Measurements from ENCODE around the gene CHRM2. TPM values are rescaled to one million over a fixed set of nuclear protein-coding genes. Genes with fewer than 3 reads are reported as not detected.

Gene CHRM2
- total RNA-seq, 5 donors from 2014 or later (not counting 1 experiment from before 2014, with no cell fraction given) = 0.09 to 0.10 TPM; not detected in 3

DNA sequence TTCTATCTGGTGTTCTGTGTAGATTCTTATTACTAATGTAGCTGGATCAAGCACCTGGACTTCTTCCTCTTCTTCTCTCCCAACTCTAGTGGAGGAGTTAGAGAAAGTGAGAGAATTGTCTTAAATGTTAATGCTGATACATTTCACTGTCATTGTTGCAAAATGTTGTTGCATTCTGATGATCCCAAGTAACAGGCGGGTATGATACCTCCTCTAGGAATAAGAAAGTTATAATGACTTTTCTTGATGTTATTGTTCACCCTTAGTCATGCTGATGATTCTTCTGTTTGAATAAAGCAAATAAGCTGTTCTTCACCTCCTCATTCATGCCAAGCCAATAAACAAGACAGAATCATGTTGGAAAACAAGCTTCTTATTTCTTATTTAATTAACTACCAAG is 9.1 kb downstream of the CHRM2 start:
- H3K36me3 ChIP-seq (ENCODE audit: control insufficient read depth in 2 of 2, extremely low read depth in 1 of 2, insufficient read depth in 1 of 2, low read length in 1 of 2) = no peaks in the 10 kb centered on the region
- ChIA-PET POLR2A (no interaction called here), CTCF (no interaction called here)
- DNase-seq (no peak), ATAC-seq (replicated peaks in 1 of 4) (no peak)
- no peaks in the 10 kb centered on the region for H3K9me3 ChIP-seq
- H3K4me1 Mint-ChIP-seq = no peaks in the 10 kb centered on the region
- H3K27me3 ChIP-seq (replicated peaks in 1 of 2; ENCODE audit: control insufficient read depth in 2 of 2, extremely low read depth in 1 of 2, insufficient read depth in 2 of 2, low read length in 1 of 2) = no peaks in the 10 kb centered on the region
- WGBS (ENCODE audit: insufficient coverage) = 100% methylated on average over 1 of the region's 1 CpG
- no peak overlapping the region for H3K4me3 Mint-ChIP-seq
- no peak overlapping the region for H3K4me3 ChIP-seq (ENCODE audit: control insufficient read depth in 1 of 2, extremely low read depth in 1 of 2, low read length in 1 of 2)
- no peaks in the 10 kb centered on the region for H3K36me3 Mint-ChIP-seq
- no peaks in the 10 kb centered on the region for H3K4me1 ChIP-seq (ENCODE audit: control insufficient read depth in 1 of 2, extremely low read depth in 1 of 2, insufficient read depth in 2 of 2, low read length in 2 of 2)
- H3K27me3 Mint-ChIP-seq = no peaks in the 10 kb centered on the region
- H3K27ac Mint-ChIP-seq = no peak overlapping the region
- peaks cover 0 to 2% (median 0%) of the 10 kb centered on the region in 3 donors for H3K9me3 Mint-ChIP-seq
- no peak overlapping the region for H3K27ac ChIP-seq (ENCODE audit: low read length)

GRCh38 chr7:136877990-136878389 is 9.5 kb downstream of the CHRM2 start:
- CTCF ChIA-PET = no interaction called here
- no peak overlapping the region for H3K4me3 ChIP-seq (ENCODE audit: control insufficient read depth in 1 of 2, extremely low read depth in 1 of 2, low read length in 1 of 2)
- Mint-ChIP-seq H3K36me3 (no peaks in the 10 kb centered on the region), H3K27ac (no peak overlapping the region), H3K27me3 (no peaks in the 10 kb centered on the region), H3K4me1 (no peaks in the 10 kb centered on the region), H3K9me3 (peaks cover 0 to 2% (median 0%) of the 10 kb centered on the region in 3 donors), H3K4me3 (no peak overlapping the region)
- H3K27me3 ChIP-seq (replicated peaks in 1 of 2; ENCODE audit: control insufficient read depth in 2 of 2, extremely low read depth in 1 of 2, insufficient read depth in 2 of 2, low read length in 1 of 2) = no peaks in the 10 kb centered on the region
- no peaks in the 10 kb centered on the region for H3K36me3 ChIP-seq (ENCODE audit: control insufficient read depth in 2 of 2, extremely low read depth in 1 of 2, insufficient read depth in 1 of 2, low read length in 1 of 2)
- ATAC-seq (replicated peaks in 1 of 4) (no peak), DNase-seq (no peak)
- no CpG with 5 or more reads among the region's 2 CpGs for WGBS (ENCODE audit: insufficient coverage)
- H3K4me1 ChIP-seq (ENCODE audit: control insufficient read depth in 1 of 2, extremely low read depth in 1 of 2, insufficient read depth in 2 of 2, low read length in 2 of 2) = no peaks in the 10 kb centered on the region
- H3K27ac ChIP-seq (ENCODE audit: low read length) = no peak overlapping the region
- POLR2A ChIA-PET = no interaction called here
- no peaks in the 10 kb centered on the region for H3K9me3 ChIP-seq

GRCh38 chr7:136878878-136879277 is 10.4 kb downstream of the CHRM2 start:
- Mint-ChIP-seq H3K4me1 (no peaks in the 10 kb centered on the region), H3K4me3 (no peak overlapping the region), H3K27ac (no peak overlapping the region), H3K36me3 (no peaks in the 10 kb centered on the region), H3K27me3 (no peaks in the 10 kb centered on the region), H3K9me3 (peaks cover 0 to 2% (median 0%) of the 10 kb centered on the region in 3 donors)
- POLR2A ChIA-PET = no interaction called here
- H3K4me3 ChIP-seq (ENCODE audit: control insufficient read depth in 1 of 2, extremely low read depth in 1 of 2, low read length in 1 of 2) = no peak overlapping the region
- H3K27ac ChIP-seq (ENCODE audit: low read length) = no peak overlapping the region
- H3K9me3 ChIP-seq = no peaks in the 10 kb centered on the region
- DNase-seq (no peak), ATAC-seq (replicated peaks in 1 of 4) (no peak)
- H3K4me1 ChIP-seq (ENCODE audit: control insufficient read depth in 1 of 2, extremely low read depth in 1 of 2, insufficient read depth in 2 of 2, low read length in 2 of 2) = no peaks in the 10 kb centered on the region
- WGBS (ENCODE audit: insufficient coverage) = no CpG with 5 or more reads among the region's 1 CpG
- no peaks in the 10 kb centered on the region for H3K36me3 ChIP-seq (ENCODE audit: control insufficient read depth in 2 of 2, extremely low read depth in 1 of 2, insufficient read depth in 1 of 2, low read length in 1 of 2)
- no peaks in the 10 kb centered on the region for H3K27me3 ChIP-seq (replicated peaks in 1 of 2; ENCODE audit: control insufficient read depth in 2 of 2, extremely low read depth in 1 of 2, insufficient read depth in 2 of 2, low read length in 1 of 2)
- CTCF ChIA-PET = no interaction called here

DNA sequence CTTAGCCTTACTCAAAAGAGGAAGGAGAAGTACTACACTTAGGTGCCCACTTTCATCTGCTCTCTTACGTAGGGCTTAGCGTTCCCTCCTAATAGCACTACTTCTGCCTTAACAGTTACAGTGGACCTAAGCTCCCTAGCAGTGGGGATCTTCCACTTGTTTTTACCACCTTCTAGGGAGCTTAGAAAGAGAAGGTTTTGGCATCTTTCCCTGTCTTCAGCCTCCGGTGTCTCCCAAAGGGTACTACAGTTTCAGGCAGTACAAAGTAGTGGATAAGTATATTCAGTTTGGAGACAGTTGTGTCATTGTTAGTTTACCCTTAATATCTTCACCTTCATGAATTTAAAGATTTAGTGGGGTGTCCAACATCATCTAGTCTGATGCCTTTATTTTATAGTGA is 14.6 kb downstream of the CHRM2 start:
- WGBS (ENCODE audit: insufficient coverage) = no CpG with 5 or more reads among the region's 3 CpGs
- no peak for DNase-seq
- no peak for ATAC-seq (replicated peaks in 1 of 4)
- Mint-ChIP-seq H3K36me3 (no peaks in the 10 kb centered on the region), H3K27ac (no peak overlapping the region), H3K27me3 (no peaks in the 10 kb centered on the region), H3K9me3 (peaks cover 2 to 6% (median 3%) of the 10 kb centered on the region in 3 donors), H3K4me3 (no peak overlapping the region), H3K4me1 (no peaks in the 10 kb centered on the region)
- no peaks in the 10 kb centered on the region for H3K9me3 ChIP-seq
- no peak overlapping the region for H3K27ac ChIP-seq (ENCODE audit: low read length)
- no peaks in the 10 kb centered on the region for H3K27me3 ChIP-seq (replicated peaks in 1 of 2; ENCODE audit: control insufficient read depth in 2 of 2, extremely low read depth in 1 of 2, insufficient read depth in 2 of 2, low read length in 1 of 2)
- ChIA-PET CTCF (no interaction called here), POLR2A (no interaction called here)
- no peaks in the 10 kb centered on the region for H3K36me3 ChIP-seq (ENCODE audit: control insufficient read depth in 2 of 2, extremely low read depth in 1 of 2, insufficient read depth in 1 of 2, low read length in 1 of 2)
- no peak overlapping the region for H3K4me3 ChIP-seq (ENCODE audit: control insufficient read depth in 1 of 2, extremely low read depth in 1 of 2, low read length in 1 of 2)
- no peaks in the 10 kb centered on the region for H3K4me1 ChIP-seq (ENCODE audit: control insufficient read depth in 1 of 2, extremely low read depth in 1 of 2, insufficient read depth in 2 of 2, low read length in 2 of 2)

GRCh38 chr7:136884492-136884891 is 16.0 kb downstream of the CHRM2 start:
- Histone ChIP-seq H3K4me1 (ENCODE audit: control insufficient read depth in 1 of 2, extremely low read depth in 1 of 2, insufficient read depth in 2 of 2, low read length in 2 of 2) (no peaks in the 10 kb centered on the region), H3K36me3 (ENCODE audit: control insufficient read depth in 2 of 2, extremely low read depth in 1 of 2, insufficient read depth in 1 of 2, low read length in 1 of 2) (no peaks in the 10 kb centered on the region), H3K4me3 (ENCODE audit: control insufficient read depth in 1 of 2, extremely low read depth in 1 of 2, low read length in 1 of 2) (no peak overlapping the region), H3K9me3 (no peaks in the 10 kb centered on the region), H3K27me3 (replicated peaks in 1 of 2; ENCODE audit: control insufficient read depth in 2 of 2, extremely low read depth in 1 of 2, insufficient read depth in 2 of 2, low read length in 1 of 2) (no peaks in the 10 kb centered on the region), H3K27ac (ENCODE audit: low read length) (no peak overlapping the region)
- ChIA-PET CTCF (interaction anchor here in 1 of 2 donors (0.7 kb wide), 2 partner anchors 9 to 20 kb away, joined by 3 read pairs; no protein-coding TSS in a partner anchor), POLR2A (no interaction called here)
- H3K36me3 Mint-ChIP-seq = no peaks in the 10 kb centered on the region
- no peak overlapping the region for H3K4me3 Mint-ChIP-seq
- no peaks in the 10 kb centered on the region for H3K27me3 Mint-ChIP-seq
- DNase-seq = no peak
- H3K9me3 Mint-ChIP-seq = peaks cover 3 to 6% (median 6%) of the 10 kb centered on the region in 3 donors
- no peaks in the 10 kb centered on the region for H3K4me1 Mint-ChIP-seq
- ATAC-seq (replicated peaks in 1 of 4) = no peak
- WGBS (ENCODE audit: insufficient coverage) = no CpG with 5 or more reads among the region's 1 CpG
- H3K27ac Mint-ChIP-seq = no peak overlapping the region

- no peak overlapping the region for H3K4me3 Mint-ChIP-seq
Measured at GRCh38 chr7:136887317-136887716, 18.9 kb downstream of the CHRM2 start.

DNA sequence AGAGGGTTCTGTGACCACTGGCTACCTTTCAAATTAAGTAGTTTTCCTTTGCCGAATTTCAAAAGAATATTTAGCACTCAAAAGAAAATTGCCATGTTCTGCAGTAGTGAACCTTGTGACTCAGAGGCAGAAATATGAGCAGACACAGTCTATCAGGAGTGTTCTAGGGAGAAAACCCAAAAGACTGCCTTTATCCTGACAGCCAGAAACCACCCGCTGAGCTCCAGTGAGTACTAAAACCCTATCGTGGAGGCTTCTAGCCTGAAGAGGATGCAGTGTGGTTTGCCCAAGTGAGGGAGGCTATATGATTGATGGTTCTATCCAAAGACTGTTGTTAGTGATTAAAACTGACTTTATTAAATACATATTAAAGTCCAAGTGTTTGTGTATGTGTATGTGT is 21.9 kb downstream of the CHRM2 start:
- no peak overlapping the region for H3K4me3 ChIP-seq (ENCODE audit: control insufficient read depth in 1 of 2, extremely low read depth in 1 of 2, low read length in 1 of 2)
- H3K27ac Mint-ChIP-seq = no peak overlapping the region
- H3K4me1 ChIP-seq (ENCODE audit: control insufficient read depth in 1 of 2, extremely low read depth in 1 of 2, insufficient read depth in 2 of 2, low read length in 2 of 2) = no peaks in the 10 kb centered on the region
- H3K4me3 Mint-ChIP-seq = no peak overlapping the region
- no CpG with 5 or more reads among the region's 3 CpGs for WGBS (ENCODE audit: insufficient coverage)
- H3K27me3 Mint-ChIP-seq = no peaks in the 10 kb centered on the region
- ATAC-seq (replicated peaks in 1 of 4) = no peak
- H3K27ac ChIP-seq (ENCODE audit: low read length) = no peak overlapping the region
- H3K36me3 Mint-ChIP-seq = no peaks in the 10 kb centered on the region
- H3K9me3 ChIP-seq = no peaks in the 10 kb centered on the region
- no peaks in the 10 kb centered on the region for H3K27me3 ChIP-seq (replicated peaks in 1 of 2; ENCODE audit: control insufficient read depth in 2 of 2, extremely low read depth in 1 of 2, insufficient read depth in 2 of 2, low read length in 1 of 2)
- CTCF ChIA-PET = no interaction called here
- DNase-seq = no peak
- H3K36me3 ChIP-seq (ENCODE audit: control insufficient read depth in 2 of 2, extremely low read depth in 1 of 2, insufficient read depth in 1 of 2, low read length in 1 of 2) = no peaks in the 10 kb centered on the region
- H3K9me3 Mint-ChIP-seq = peaks cover 12 to 18% (median 14%) of the 10 kb centered on the region in 3 donors
- POLR2A ChIA-PET = no interaction called here
- no peaks in the 10 kb centered on the region for H3K4me1 Mint-ChIP-seq

More at GRCh38 chr7:136887317-136887716, 18.9 kb downstream of the CHRM2 start:
- ATAC-seq (replicated peaks in 1 of 4) (no peak), DNase-seq (no peak)
- Mint-ChIP-seq H3K9me3 (peaks cover 6 to 11% (median 10%) of the 10 kb centered on the region in 3 donors), H3K36me3 (no peaks in the 10 kb centered on the region), H3K4me1 (no peaks in the 10 kb centered on the region), H3K27ac (no peak overlapping the region), H3K27me3 (no peaks in the 10 kb centered on the region)
- ChIA-PET CTCF (no interaction called here), POLR2A (no interaction called here)
- no CpG with 5 or more reads among the region's 1 CpG for WGBS (ENCODE audit: insufficient coverage)
- Histone ChIP-seq H3K4me3 (ENCODE audit: control insufficient read depth in 1 of 2, extremely low read depth in 1 of 2, low read length in 1 of 2) (no peak overlapping the region), H3K4me1 (ENCODE audit: control insufficient read depth in 1 of 2, extremely low read depth in 1 of 2, insufficient read depth in 2 of 2, low read length in 2 of 2) (no peaks in the 10 kb centered on the region), H3K9me3 (no peaks in the 10 kb centered on the region), H3K27me3 (replicated peaks in 1 of 2; ENCODE audit: control insufficient read depth in 2 of 2, extremely low read depth in 1 of 2, insufficient read depth in 2 of 2, low read length in 1 of 2) (no peaks in the 10 kb centered on the region), H3K27ac (ENCODE audit: low read length) (no peak overlapping the region), H3K36me3 (ENCODE audit: control insufficient read depth in 2 of 2, extremely low read depth in 1 of 2, insufficient read depth in 1 of 2, low read length in 1 of 2) (no peaks in the 10 kb centered on the region)

Data from T-cell (primary cell).